NCI-H446 treated with DMSO at 0.1 percent for 48 hours (cell line): ENCODE data around the gene RNF14.

ENCODE experiments used
- DNase-seq: peaks from one replicate; lab custom pipeline; 2025; lab: John Stamatoyannopoulos, UW

Gene RNF14

GRCh38 chr5:141948812-141949211 lies 20.1 kb upstream of the RNF14 start:
- DNase-seq: no peak

- no peak for DNase-seq
Observed at GRCh38 chr5:141949511-141949910, 19.4 kb upstream of the RNF14 start.

GRCh38 chr5:141950207-141951005 lies 18.5 kb upstream of the RNF14 start:
- DNase-seq: no peak

GRCh38 chr5:141951332-141951781 lies 17.5 kb upstream of the RNF14 start:
- no peak for DNase-seq

GRCh38 chr5:141952020-141952419 lies 16.9 kb upstream of the RNF14 start:
- DNase-seq: no peak

GRCh38 chr5:141954194-141954593 lies 14.7 kb upstream of the RNF14 start:
- no peak for DNase-seq

- no peak for DNase-seq
Observed at GRCh38 chr5:141957367-141957996, 11.4 kb upstream of the RNF14 start.

GRCh38 chr5:141958113-141958512 lies 10.8 kb upstream of the RNF14 start, which contains the start of gene PCDH12:
PCDH12 (minus strand) TSS chr5:141958202; CDS start chr5:141957851, 351 bp downstream.
- no peak for DNase-seq

- no peak for DNase-seq
Observed at GRCh38 chr5:141958546-141959172, 10.2 kb upstream of the RNF14 start.

- no peak for DNase-seq
Observed at GRCh38 chr5:141960018-141960417, 8.9 kb upstream of the RNF14 start.

- DNase-seq: peak; percentile 39
Observed at GRCh38 chr5:141960449-141961323, 8.2 kb upstream of the RNF14 start.

GRCh38 chr5:141961466-141961865 lies 7.4 kb upstream of the RNF14 start:
- no peak for DNase-seq

- no peak for DNase-seq
Observed at GRCh38 chr5:141963701-141964100, 5.2 kb upstream of the RNF14 start.

GRCh38 chr5:141965071-141965470 lies 3.8 kb upstream of the RNF14 start:
- DNase-seq: no peak

- no peak for DNase-seq
Observed at GRCh38 chr5:141966275-141966962, 2.5 kb upstream of the RNF14 start.

GRCh38 chr5:141966963-141967333 lies 2.0 kb upstream of the RNF14 start:
- DNase-seq: no peak

- DNase-seq: no peak
Observed at GRCh38 chr5:141969783-141970771, 1.2 kb downstream of the RNF14 start.

- no peak for DNase-seq
Observed at GRCh38 chr5:141973871-141974595, 5.1 kb downstream of the RNF14 start.

- no peak for DNase-seq
Observed at GRCh38 chr5:141976176-141976575, 7.3 kb downstream of the RNF14 start.
